ENCODE results near the gene TGFA.

Gene TGFA

DNA sequence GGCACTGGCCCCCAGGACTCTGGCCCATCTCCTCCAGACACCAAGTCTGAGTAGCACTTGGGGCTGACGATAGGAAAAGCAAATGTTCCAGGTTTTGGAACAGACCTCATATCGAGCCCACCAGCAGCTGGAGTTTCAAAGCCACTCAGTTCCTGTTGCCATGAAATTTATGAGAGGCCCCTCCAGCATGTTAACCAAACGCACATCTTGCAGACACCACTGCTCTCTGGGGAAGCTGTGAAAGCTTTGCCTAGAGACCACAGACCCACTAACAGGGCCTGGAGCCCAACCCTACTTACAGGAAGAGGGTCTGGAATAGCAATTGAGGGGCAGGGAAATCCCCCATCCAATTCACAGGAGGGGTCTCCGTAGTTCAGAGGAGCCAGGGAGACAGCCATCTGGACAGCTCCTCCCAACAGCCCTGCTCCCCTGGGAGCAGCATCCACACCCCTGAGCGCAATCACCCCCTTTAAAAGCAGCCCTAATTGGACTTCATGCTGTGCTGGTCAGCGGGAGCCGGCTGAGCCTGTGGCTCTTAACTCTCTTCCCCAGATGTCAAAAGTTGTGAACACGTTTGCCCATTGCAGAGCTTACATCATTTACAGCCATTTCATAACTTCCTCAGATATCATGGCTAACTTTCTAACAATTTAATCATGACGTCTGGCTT is 81.3 kb downstream of the TGFA start:
- no peaks in the 10 kb centered on the region for H3K9me3 ChIP-seq (ENCODE audit: severe bottlenecking)
- no peak for DNase-seq
- TF ChIP-seq, protein P1, sequence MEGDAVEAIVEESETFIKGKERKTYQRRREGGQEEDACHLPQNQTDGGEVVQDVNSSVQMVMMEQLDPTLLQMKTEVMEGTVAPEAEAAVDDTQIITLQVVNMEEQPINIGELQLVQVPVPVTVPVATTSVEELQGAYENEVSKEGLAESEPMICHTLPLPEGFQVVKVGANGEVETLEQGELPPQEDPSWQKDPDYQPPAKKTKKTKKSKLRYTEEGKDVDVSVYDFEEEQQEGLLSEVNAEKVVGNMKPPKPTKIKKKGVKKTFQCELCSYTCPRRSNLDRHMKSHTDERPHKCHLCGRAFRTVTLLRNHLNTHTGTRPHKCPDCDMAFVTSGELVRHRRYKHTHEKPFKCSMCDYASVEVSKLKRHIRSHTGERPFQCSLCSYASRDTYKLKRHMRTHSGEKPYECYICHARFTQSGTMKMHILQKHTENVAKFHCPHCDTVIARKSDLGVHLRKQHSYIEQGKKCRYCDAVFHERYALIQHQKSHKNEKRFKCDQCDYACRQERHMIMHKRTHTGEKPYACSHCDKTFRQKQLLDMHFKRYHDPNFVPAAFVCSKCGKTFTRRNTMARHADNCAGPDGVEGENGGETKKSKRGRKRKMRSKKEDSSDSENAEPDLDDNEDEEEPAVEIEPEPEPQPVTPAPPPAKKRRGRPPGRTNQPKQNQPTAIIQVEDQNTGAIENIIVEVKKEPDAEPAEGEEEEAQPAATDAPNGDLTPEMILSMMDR (IDR thresholded peaks at IDR 0.05; ENCODE audit: low read depth, low read length), result no peak
- H3K27me3 ChIP-seq (ENCODE audit: insufficient read depth, low read depth, severe bottlenecking), result no peaks in the 10 kb centered on the region
- no peak overlapping the region for H3K27ac ChIP-seq
- H3K36me3 ChIP-seq, result no peaks in the 10 kb centered on the region
- H3K4me3 ChIP-seq (ENCODE audit: low read depth, low read length), result no peak overlapping the region

DNA sequence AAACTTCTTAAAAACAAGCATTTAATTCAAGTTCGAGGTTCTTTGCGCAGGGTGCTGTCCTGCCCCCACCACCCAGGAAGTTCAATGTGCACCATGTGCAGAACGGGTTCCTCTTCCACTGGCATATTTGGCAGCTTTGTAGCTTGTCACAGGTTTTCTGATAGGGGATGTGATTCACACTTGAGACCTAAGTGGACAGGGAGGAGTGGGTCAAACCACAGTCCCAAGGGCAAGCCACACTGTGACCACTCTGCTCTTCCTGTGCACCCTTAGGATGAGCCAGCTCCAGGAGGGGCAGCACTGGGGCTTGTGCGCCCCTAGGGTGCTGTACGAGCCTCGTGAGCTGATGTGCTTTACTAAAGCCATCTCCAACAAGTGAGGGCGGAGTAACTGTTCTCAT is 82.5 kb downstream of the TGFA start:
- no peaks in the 10 kb centered on the region for H3K9me3 ChIP-seq (ENCODE audit: severe bottlenecking)
- TF ChIP-seq, protein P1 (IDR thresholded peaks at IDR 0.05; ENCODE audit: low read depth, low read length), result no peak
- H3K27ac ChIP-seq, result no peak overlapping the region
- H3K4me3 ChIP-seq (ENCODE audit: low read depth, low read length), result no peak overlapping the region
- H3K27me3 ChIP-seq (ENCODE audit: insufficient read depth, low read depth, severe bottlenecking), result no peaks in the 10 kb centered on the region
- no peak for DNase-seq
- H3K36me3 ChIP-seq, result no peaks in the 10 kb centered on the region

DNA sequence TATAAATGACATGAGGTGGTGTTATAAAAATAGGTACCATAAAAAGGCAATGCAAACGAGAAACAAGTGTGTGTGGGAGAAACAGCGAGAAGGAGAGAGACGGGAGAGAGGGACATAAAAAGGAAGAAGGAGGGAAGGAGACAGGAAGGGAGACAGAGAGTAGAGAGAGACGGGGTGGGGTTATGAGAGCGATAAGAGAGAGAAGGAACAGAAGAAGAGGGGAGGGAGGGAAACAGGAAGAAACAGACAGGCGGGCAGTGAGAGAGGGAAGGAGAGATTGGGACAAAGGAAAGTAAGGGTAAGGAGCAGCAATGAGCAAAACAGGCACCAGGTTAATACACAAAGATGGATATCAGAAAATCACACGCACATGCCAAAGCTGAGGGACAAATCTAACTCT is 83.7 kb downstream of the TGFA start:
- Histone ChIP-seq H3K36me3 (no peaks in the 10 kb centered on the region), H3K4me3 (ENCODE audit: low read depth, low read length) (no peak overlapping the region), H3K27ac (no peak overlapping the region), H3K27me3 (ENCODE audit: insufficient read depth, low read depth, severe bottlenecking) (no peaks in the 10 kb centered on the region), H3K9me3 (ENCODE audit: severe bottlenecking) (no peaks in the 10 kb centered on the region)
- no peak for DNase-seq
- TF ChIP-seq, protein P1 (IDR thresholded peaks at IDR 0.05; ENCODE audit: low read depth, low read length), result no peak

DNA sequence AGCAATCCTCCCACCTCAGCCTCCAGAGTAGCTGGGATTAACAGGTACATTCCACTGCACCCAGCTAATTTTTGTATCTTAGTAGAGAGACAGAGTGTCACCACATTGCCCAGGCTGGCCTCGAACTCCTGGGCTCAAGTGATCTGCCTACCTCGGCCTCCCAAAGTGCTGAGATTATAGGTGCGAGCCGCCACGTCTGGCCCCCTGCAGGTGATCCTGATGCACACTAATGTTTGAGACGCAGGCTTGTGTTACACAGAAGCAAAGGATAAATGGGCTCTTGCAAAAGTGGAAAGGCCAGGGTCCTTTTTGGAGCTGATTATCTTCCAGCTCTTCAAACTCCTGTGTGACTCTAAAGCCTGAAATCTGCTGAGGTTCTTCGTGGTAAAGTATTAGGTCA is 84.2 kb downstream of the TGFA start:
- no peaks in the 10 kb centered on the region for H3K9me3 ChIP-seq (ENCODE audit: severe bottlenecking)

DNA sequence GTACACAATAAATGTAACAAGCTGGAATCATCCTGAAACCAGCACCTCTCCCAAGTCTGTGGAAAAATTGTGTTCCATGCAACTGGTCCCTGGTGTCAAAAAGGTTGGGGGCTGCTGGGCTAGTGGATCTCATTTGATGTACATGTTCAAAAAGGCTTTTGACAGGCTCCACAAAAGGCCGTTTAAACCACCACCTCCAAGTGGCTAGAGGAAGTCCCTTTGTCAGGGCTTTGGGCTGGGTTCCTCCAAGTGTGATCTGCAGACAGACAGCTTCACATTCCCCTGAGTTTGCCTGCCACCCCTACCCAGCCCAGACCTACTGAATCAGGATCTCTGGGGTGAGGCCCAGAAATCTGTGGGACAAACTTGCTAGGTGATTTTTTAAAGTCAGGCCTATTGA is 84.7 kb downstream of the TGFA start:
- Histone ChIP-seq H3K4me3 (ENCODE audit: low read depth, low read length) (no peak overlapping the region), H3K9me3 (ENCODE audit: severe bottlenecking) (no peaks in the 10 kb centered on the region), H3K27me3 (ENCODE audit: insufficient read depth, low read depth, severe bottlenecking) (no peaks in the 10 kb centered on the region), H3K27ac (no peak overlapping the region), H3K36me3 (no peaks in the 10 kb centered on the region)
- no peak for DNase-seq
- TF ChIP-seq, protein P1 (IDR thresholded peaks at IDR 0.05; ENCODE audit: low read depth, low read length), result no peak

More for the DNA sequence above, 84.2 kb downstream of the TGFA start:
- Histone ChIP-seq H3K4me3 (ENCODE audit: low read depth, low read length) (no peak overlapping the region), H3K27me3 (ENCODE audit: insufficient read depth, low read depth, severe bottlenecking) (no peaks in the 10 kb centered on the region), H3K36me3 (no peaks in the 10 kb centered on the region), H3K27ac (no peak overlapping the region)
- DNase-seq, result no peak
- TF ChIP-seq, protein P1 (IDR thresholded peaks at IDR 0.05; ENCODE audit: low read depth, low read length), result peak; percentile 34; the same call in 1 of the 2 replicates
